BLaER1 treated with 17β-estradiol and CSF1 and Interleukin-3, amounts not matched to agents 10 nM and 100 nM (cell line): ENCODE measurements around the gene GRID2.

Experiments
- H3K27ac ChIP-seq, 11 experiments: shearing (Covaris generic); formaldehyde crosslinking; 2 replicates each; pipeline ENCODE4 v1.8.1; 2022
- H3K27me3 ChIP-seq, 11 experiments: shearing (Covaris generic); formaldehyde crosslinking; 2 replicates each; pipeline ENCODE4 v1.8.1; 2022
- H3K36me3 ChIP-seq, 11 experiments: shearing (Covaris generic); formaldehyde crosslinking; 2 replicates each; pipeline ENCODE4 v1.8.1; 2022
- H3K4me1 ChIP-seq, 10 experiments: shearing (Covaris generic); formaldehyde crosslinking; 2 replicates each; pipeline ENCODE4 v1.8.1; 2022
- H3K4me2 ChIP-seq, 11 experiments: shearing (Covaris generic); formaldehyde crosslinking; 2 replicates each; pipeline ENCODE4 v1.8.1; 2022
- H3K4me3 ChIP-seq, 10 experiments: shearing (Covaris generic); formaldehyde crosslinking; 2 replicates each; pipeline ENCODE4 v1.8.1; 2022
- H3K9ac ChIP-seq, 11 experiments: shearing (Covaris generic); formaldehyde crosslinking; 2 replicates each; pipeline ENCODE4 v1.8.1; 2022
- H3K9me3 ChIP-seq, 11 experiments: shearing (Covaris generic); formaldehyde crosslinking; replicated peaks in 1 of 11; 2 replicates each; pipeline ENCODE4 v1.8.1; 2022
- H4K20me1 ChIP-seq, 11 experiments: shearing (Covaris generic); formaldehyde crosslinking; 2 replicates each; pipeline ENCODE4 v1.8.1; 2022
- Cebpa-rat ChIP-seq, 11 experiments: shearing (Covaris generic); IDR thresholded peaks; 2 replicates each; pipeline ENCODE4 v1.8.1; 2022

GRID2 gene

GRCh38 chr4:93573285-93573684 lies 1269.5 kb downstream of the GRID2 start:
- TF ChIP-seq Cebpa-rat (IDR thresholded peaks at IDR 0.05), result no peak
- Histone ChIP-seq H3K27ac (no peak overlapping the region), H3K9me3 (no peaks in the 10 kb centered on the region), H3K4me2 (no peak overlapping the region), H3K4me1 (no peaks in the 10 kb centered on the region), H3K27me3 (no peaks in the 10 kb centered on the region), H3K9ac (no peak overlapping the region), H3K36me3 (no peaks in the 10 kb centered on the region), H4K20me1 (no peaks in the 10 kb centered on the region), H3K4me3 (no peak overlapping the region)

DNA sequence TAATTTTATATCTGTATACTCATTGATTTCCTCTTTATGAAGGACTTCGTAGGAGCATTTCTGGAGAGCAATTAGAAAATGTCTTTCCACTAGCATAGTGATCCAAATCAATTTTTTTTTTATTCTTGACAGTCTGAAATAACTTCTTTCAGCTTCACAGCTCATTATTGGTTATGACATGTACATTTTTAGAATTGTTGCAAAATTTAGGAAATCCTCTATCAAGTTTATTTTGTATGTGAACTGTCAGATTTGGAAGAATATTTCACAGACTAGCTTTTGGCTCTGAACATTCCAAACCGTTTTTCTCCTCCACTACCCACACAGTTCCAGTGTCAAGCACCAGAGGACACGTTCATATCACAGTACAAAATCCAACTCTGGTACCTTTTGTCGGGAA lies 1275.2 kb downstream of the GRID2 start:
- TF ChIP-seq Cebpa-rat (IDR thresholded peaks at IDR 0.05), result no peak
- no peaks in the 10 kb centered on the region for H3K4me1 ChIP-seq
- no peak overlapping the region for H3K4me2 ChIP-seq
- H3K9me3 ChIP-seq, result no peaks in the 10 kb centered on the region
- H3K27me3 ChIP-seq, result no peaks in the 10 kb centered on the region
- H3K36me3 ChIP-seq, result no peaks in the 10 kb centered on the region
- no peaks in the 10 kb centered on the region for H4K20me1 ChIP-seq
- no peak overlapping the region for H3K27ac ChIP-seq
- no peak overlapping the region for H3K9ac ChIP-seq
- no peak overlapping the region for H3K4me3 ChIP-seq

DNA sequence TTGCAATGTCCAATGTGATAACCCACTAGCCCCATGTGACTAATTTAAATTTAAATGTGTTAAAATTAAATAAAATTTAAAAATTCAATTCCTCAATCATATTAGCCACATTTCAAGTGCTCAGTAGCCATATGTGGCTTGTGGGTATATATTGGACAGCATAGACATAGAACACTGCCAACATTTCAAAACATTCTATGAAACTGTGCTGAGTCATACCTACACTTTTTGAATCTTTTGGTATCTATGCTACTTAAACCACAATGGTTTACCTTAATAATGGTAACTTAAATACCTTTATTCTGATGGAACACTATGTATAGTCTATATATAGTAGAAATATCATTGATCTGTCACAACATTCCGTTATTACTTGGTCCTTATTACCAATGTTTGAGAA lies 1301.4 kb downstream of the GRID2 start:
- no peak overlapping the region for H3K4me2 ChIP-seq
- H3K27me3 ChIP-seq, result no peaks in the 10 kb centered on the region
- H3K4me1 ChIP-seq, result peaks cover 0 to 7% (median 0%) of the 10 kb centered on the region in 10 experiments; a peak in 1 of 20 replicates
- no peaks in the 10 kb centered on the region for H4K20me1 ChIP-seq
- TF ChIP-seq Cebpa-rat (IDR thresholded peaks at IDR 0.05), result no peak
- no peak overlapping the region for H3K4me3 ChIP-seq
- no peak overlapping the region for H3K27ac ChIP-seq
- no peak overlapping the region for H3K9ac ChIP-seq
- no peaks in the 10 kb centered on the region for H3K36me3 ChIP-seq
- peaks cover 9 to 20% (median 12%) of the 10 kb centered on the region in 11 experiments; a peak in 21 of 22 replicates for H3K9me3 ChIP-seq

- Histone ChIP-seq H3K4me3 (no peak overlapping the region), H4K20me1 (no peaks in the 10 kb centered on the region), H3K36me3 (no peaks in the 10 kb centered on the region), H3K27ac (no peak overlapping the region), H3K9ac (no peak overlapping the region), H3K4me1 (no peaks in the 10 kb centered on the region), H3K9me3 (no peaks in the 10 kb centered on the region), H3K4me2 (no peak overlapping the region), H3K27me3 (no peaks in the 10 kb centered on the region)
- TF ChIP-seq Cebpa-rat (IDR thresholded peaks at IDR 0.05), result no peak
These were observed 1313.8 kb downstream of the GRID2 start for GRCh38 chr4:93617606-93618005.

DNA sequence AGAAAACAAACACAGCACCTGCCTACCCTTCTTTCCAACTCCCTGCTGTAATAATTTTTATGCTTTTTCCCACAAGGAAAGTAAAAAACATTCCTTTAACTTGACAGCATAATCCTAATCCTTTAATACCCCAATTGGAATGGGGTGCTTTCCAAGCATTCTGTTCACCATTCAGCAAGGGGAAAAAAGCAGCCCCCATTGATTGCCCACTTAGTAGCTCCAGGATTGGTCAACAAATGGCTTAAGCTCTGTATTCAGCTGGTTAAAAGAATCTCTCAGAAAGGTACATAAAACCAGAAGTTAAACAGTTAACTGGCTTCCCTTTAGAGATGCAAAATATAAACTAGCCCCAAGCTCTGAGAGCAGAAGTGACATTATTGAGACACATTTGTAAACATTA lies 1330.0 kb downstream of the GRID2 start:
- H4K20me1 ChIP-seq, result no peaks in the 10 kb centered on the region
- no peaks in the 10 kb centered on the region for H3K36me3 ChIP-seq
- no peak overlapping the region for H3K4me3 ChIP-seq
- no peak for TF ChIP-seq Cebpa-rat (IDR thresholded peaks at IDR 0.05)
- H3K27me3 ChIP-seq, result no peaks in the 10 kb centered on the region
- H3K9ac ChIP-seq, result no peak overlapping the region
- H3K27ac ChIP-seq, result no peak overlapping the region
- H3K4me1 ChIP-seq, result no peaks in the 10 kb centered on the region
- no peaks in the 10 kb centered on the region for H3K9me3 ChIP-seq
- no peak overlapping the region for H3K4me2 ChIP-seq

DNA sequence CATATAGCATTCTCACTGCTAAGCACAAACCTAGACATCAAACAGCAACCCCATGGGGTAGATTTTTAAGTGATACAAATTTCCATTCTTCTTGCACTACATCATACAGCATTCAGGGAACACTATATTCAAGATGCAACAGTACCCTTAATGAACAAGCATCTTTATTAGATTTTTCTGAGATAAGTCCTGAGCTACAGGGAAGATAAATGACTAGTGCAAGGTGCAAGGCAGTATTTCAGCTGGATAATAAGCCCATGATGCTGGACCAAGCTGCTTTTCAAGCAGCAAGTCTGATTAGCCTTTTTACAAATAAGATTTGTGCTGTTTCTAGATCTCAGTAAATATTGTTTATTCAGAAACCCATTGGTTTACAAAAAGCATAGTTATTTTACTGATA lies 1332.2 kb downstream of the GRID2 start:
- no peak for TF ChIP-seq Cebpa-rat (IDR thresholded peaks at IDR 0.05)
- Histone ChIP-seq H3K27me3 (no peaks in the 10 kb centered on the region), H4K20me1 (no peaks in the 10 kb centered on the region), H3K4me2 (no peak overlapping the region), H3K4me1 (no peaks in the 10 kb centered on the region), H3K9me3 (no peaks in the 10 kb centered on the region), H3K27ac (no peak overlapping the region), H3K36me3 (no peaks in the 10 kb centered on the region), H3K4me3 (no peak overlapping the region), H3K9ac (no peak overlapping the region)

GRCh38 chr4:93645120-93645519 lies 1341.4 kb downstream of the GRID2 start:
- peaks cover 0 to 4% (median 0%) of the 10 kb centered on the region in 11 experiments; a peak in 1 of 22 replicates for H3K9me3 ChIP-seq
- peaks cover 0 to 11% (median 0%) of the 10 kb centered on the region in 10 experiments; a peak in 6 of 20 replicates for H3K4me1 ChIP-seq
- H4K20me1 ChIP-seq, result no peaks in the 10 kb centered on the region
- TF ChIP-seq Cebpa-rat (IDR thresholded peaks at IDR 0.05), result no peak
- no peak overlapping the region for H3K27ac ChIP-seq
- no peaks in the 10 kb centered on the region for H3K36me3 ChIP-seq
- H3K27me3 ChIP-seq, result no peaks in the 10 kb centered on the region
- H3K4me2 ChIP-seq, result no peak overlapping the region
- H3K9ac ChIP-seq, result no peak overlapping the region
- no peak overlapping the region for H3K4me3 ChIP-seq

DNA sequence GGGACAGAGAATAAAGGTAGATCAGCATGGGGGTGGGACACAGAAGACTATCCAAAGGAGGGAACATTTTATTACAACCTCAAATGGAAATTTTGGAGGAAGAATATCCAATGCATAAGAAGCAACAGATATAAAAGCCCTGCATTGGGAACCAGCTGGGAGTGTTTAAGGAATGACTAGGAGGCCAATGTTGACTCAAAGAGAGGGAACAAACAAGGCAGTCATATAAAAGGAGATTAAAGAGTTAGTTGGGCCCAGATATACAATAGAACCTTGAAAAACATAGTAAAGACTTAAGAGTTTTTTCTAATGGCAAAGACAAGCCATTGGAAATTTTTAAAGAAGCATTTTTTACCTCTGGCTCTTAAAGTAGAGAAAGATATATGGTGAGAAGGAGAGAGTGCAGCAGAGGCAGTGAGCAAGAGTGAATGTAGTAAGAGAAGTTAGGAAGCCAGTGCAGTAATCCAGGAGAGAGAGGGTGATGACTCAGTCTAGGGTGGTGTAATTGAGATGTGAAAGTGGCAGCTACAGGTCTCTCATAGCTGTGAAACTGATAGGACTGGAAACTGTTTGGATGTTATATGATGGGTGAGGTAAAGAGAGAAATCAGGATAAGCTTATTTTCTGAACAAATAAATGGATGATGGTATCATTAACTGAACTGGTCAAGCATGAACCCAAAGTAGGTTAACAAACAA lies 1342.6 kb downstream of the GRID2 start:
- no peak overlapping the region for H3K4me2 ChIP-seq
- H3K27ac ChIP-seq, result no peak overlapping the region
- peaks cover 0 to 4% (median 0%) of the 10 kb centered on the region in 11 experiments; a peak in 1 of 22 replicates for H3K9me3 ChIP-seq
- no peaks in the 10 kb centered on the region for H3K36me3 ChIP-seq
- TF ChIP-seq Cebpa-rat (IDR thresholded peaks at IDR 0.05), result no peak
- peaks cover 0 to 11% (median 0%) of the 10 kb centered on the region in 10 experiments; a peak in 6 of 20 replicates for H3K4me1 ChIP-seq
- H4K20me1 ChIP-seq, result no peaks in the 10 kb centered on the region
- H3K27me3 ChIP-seq, result no peaks in the 10 kb centered on the region
- no peak overlapping the region for H3K4me3 ChIP-seq
- no peak overlapping the region for H3K9ac ChIP-seq

DNA sequence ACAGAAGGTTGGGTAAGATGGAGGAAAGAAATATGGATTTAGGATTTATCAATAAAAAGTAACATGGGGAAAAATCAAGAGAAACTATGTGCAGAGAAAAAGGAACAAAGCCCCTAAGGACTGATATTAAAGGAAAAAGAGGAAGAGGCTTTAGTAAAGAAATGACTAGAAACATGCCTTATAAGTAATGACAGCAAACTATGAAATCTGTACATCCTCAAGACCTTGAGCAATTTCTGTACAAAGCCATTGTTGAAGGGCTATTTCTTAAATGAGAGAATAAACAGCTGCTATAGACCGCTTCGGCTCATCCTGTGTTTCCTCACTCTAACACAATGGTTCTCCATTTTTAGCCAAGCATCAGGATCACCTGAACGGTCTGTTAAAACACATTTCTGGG lies 1344.5 kb downstream of the GRID2 start:
- Histone ChIP-seq H3K4me3 (no peak overlapping the region), H3K9ac (no peak overlapping the region), H3K4me2 (peak overlapping the region in 2 of 11 experiments; percentile 11 to 50; a peak in 4 of 22 replicates), H3K4me1 (peaks cover 0 to 11% (median 0%) of the 10 kb centered on the region in 10 experiments; a peak in 6 of 20 replicates), H4K20me1 (no peaks in the 10 kb centered on the region), H3K9me3 (peaks cover 0 to 4% (median 0%) of the 10 kb centered on the region in 11 experiments; a peak in 1 of 22 replicates), H3K36me3 (no peaks in the 10 kb centered on the region), H3K27me3 (no peaks in the 10 kb centered on the region), H3K27ac (peak overlapping the region in 1 of 11 experiments; percentile 17; a peak in 1 of 22 replicates)
- TF ChIP-seq Cebpa-rat (IDR thresholded peaks at IDR 0.05), result no peak

- Histone ChIP-seq H3K27ac (no peak overlapping the region), H3K36me3 (no peaks in the 10 kb centered on the region), H3K4me1 (peaks cover 0 to 11% (median 0%) of the 10 kb centered on the region in 10 experiments; a peak in 6 of 20 replicates), H3K9ac (no peak overlapping the region), H3K4me3 (no peak overlapping the region), H4K20me1 (no peaks in the 10 kb centered on the region), H3K9me3 (no peaks in the 10 kb centered on the region), H3K27me3 (no peaks in the 10 kb centered on the region), H3K4me2 (no peak overlapping the region)
- TF ChIP-seq Cebpa-rat (IDR thresholded peaks at IDR 0.05), result no peak
These were observed 1346.1 kb downstream of the GRID2 start for GRCh38 chr4:93649828-93650227.
